ENCODE data around the gene FRMD4A.
"Not testable (repeated sequence)": the region's sequence is repeated elsewhere in the genome, so short reads cannot be mapped to it uniquely, and the experiment has no call there.

FRMD4A gene

GRCh38 chr10:14068601-14069250, 262.0 kb downstream of the FRMD4A start:
- H3K27ac ChIP-seq, result no peak overlapping the region
- no peak for TF ChIP-seq CTCF (IDR thresholded peaks at IDR 0.05)

GRCh38 chr10:14067638-14068037, 263.1 kb downstream of the FRMD4A start:
- H3K27ac ChIP-seq, result not testable (repeated sequence)

- TF ChIP-seq ZFX (IDR thresholded peaks at IDR 0.05; ENCODE audit: borderline replicate concordance) (no peak), CTCF (IDR thresholded peaks at IDR 0.05) (no peak)
- no peak overlapping the region for H3K27ac ChIP-seq
Observed at GRCh38 chr10:14066106-14066505, 264.6 kb downstream of the FRMD4A start.

- TF ChIP-seq ZFX (IDR thresholded peaks at IDR 0.05; ENCODE audit: borderline replicate concordance) (no peak), CTCF (IDR thresholded peaks at IDR 0.05) (no peak)
- H3K27ac ChIP-seq, result no peak overlapping the region
Observed at GRCh38 chr10:14063531-14064285, 267.0 kb downstream of the FRMD4A start.

- no peak for TF ChIP-seq ZFX (IDR thresholded peaks at IDR 0.05; ENCODE audit: borderline replicate concordance)
- TF ChIP-seq CTCF (IDR thresholded peaks at IDR 0.05), result no peak
- no peak overlapping the region for H3K27ac ChIP-seq
Observed at GRCh38 chr10:14062528-14063260, 268.0 kb downstream of the FRMD4A start.

DNA sequence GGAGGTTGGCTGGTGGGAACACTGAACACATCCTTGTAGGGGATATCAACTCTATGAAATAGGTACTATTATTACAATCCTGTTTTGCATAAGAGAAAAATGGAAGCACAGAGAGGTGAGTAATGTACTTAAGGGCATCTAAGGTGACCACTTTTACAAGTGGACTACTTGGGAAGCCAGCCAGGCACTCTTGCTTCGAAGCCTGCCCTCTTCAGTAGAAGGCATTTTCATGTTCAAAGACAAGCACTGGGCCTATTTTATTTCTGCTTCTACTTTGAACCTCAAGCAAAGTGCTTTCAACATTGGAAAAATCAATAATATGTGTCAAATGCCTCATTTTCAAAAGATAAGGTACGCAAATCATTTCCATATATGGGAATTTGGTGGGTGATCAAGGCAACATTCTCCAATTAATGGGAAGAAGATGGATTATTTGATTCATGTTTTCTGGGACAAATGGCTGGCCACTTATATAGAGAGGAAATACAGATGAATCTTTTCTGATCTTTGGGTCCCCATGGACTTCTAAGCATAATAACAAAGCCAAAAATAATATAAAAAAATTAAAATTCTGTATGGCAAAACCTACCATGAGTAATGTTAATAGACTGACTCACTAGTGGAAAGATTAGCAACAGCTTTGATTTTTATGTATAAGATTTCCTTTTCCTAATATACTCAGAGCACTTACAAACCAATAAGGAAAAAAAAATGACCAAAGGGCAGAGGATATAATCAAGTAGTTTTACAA, 270.2 kb downstream of the FRMD4A start:
- H3K27ac ChIP-seq, result no peak overlapping the region

More for the DNA sequence above, 270.2 kb downstream of the FRMD4A start:
- TF ChIP-seq ZFX (IDR thresholded peaks at IDR 0.05; ENCODE audit: borderline replicate concordance) (no peak), CTCF (IDR thresholded peaks at IDR 0.05) (no peak)
